Stimulated activated CD8-positive, alpha-beta memory T cell treated with anti-CD3 and anti-CD28 coated beads, Interleukin-4, amount 100 ng/mL, for 1 hour (primary cell): ENCODE data around the gene INTS2.
"Not testable (repeated sequence)": the region's sequence is repeated elsewhere in the genome, so short reads cannot be mapped to it uniquely, and the experiment has no call there.

Experiments
- DNase-seq, 2 donors: peaks; one replicate each; pipeline ENCODE4 v3.0.0-alpha.2; 2020; ENCODE audit warnings: low read depth in 2 of 2, low spot score in 1 of 2

INTS2 gene

DNA sequence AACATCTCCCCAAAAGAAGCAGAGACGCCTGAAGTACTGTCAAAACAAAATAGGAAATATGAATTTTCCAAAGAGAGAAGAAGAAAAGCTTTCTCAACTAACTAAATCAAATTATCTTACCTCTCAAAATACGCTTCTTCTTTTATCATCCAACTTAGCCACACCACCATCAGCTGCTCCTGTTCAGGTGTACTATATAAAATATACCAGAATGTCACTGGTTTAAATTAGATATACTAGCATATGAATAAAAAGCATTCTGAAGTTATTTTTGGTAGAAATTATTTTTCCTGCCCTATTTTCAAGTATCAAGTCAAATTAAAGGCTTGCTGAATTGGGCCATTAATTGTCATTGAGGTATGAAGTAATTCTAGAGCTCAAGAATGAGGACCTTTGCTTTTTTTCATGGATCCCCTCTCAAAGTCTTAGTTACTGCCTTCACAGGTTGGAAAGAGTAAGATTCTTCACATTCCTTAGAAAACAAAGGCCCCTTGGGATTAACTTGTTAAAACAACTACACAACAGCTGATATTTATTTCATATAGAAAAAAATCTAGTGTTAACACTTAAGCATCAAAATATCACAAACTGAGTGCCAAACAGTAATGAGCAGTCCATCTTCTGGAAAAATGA lies 30.1 kb downstream of the INTS2 start:
- no peak for DNase-seq

DNA sequence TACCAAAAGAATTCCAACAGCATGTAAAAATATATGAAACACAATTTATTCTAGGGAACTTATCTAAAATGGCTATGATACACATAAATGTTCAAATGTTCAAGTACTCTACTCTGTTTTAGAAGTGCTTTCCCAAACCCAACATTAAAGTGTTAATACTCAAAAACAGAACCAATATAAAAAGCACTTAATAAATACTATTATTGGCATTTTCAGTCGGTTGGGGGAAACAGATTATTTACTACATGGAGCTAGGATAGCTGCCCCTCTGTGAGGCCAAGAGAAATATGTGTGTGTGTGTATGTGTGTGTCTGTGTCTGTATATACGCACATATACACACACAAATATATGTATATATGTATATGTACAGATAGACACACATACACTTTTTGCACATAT lies 32.4 kb downstream of the INTS2 start:
- no peak for DNase-seq

DNA sequence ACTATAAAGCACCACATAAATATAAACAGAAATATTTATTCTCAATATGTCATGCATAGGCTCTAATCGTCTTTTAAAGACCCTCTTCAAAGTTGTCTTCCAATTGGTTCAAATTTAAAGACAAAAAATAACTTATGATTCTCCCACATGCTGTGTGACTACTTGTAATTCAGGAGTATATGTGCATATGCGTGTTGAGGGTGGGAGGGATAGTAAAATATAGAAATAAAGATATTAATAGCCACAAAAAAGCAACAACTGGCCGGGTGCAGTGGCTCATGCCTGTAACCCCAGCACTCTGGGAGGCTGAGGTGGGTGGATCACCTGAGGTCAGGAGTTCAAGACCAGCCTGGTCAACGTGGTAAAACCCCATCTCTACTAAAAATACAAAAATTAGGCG lies 33.5 kb downstream of the INTS2 start:
- DNase-seq, result not testable (repeated sequence)

DNA sequence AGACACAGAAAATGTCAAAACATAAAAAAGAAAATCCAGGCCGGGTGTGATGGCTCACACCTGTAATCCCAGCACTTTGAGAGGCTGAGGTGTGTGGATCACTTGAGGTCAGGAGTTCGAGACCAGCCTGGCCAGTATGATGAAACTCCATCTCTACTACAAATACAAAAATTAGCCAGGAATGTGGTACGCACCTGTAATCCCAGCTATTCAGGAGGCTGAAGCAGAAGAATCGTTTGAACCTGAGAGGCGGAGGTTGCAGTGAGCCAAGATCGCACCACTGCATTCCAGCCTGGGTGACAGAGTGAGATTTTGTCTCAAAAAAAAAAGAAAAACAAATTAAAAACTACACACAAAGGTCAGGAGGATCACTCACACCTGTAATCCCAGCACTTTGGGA lies 40.0 kb downstream of the INTS2 start:
- not testable (repeated sequence) for DNase-seq

DNA sequence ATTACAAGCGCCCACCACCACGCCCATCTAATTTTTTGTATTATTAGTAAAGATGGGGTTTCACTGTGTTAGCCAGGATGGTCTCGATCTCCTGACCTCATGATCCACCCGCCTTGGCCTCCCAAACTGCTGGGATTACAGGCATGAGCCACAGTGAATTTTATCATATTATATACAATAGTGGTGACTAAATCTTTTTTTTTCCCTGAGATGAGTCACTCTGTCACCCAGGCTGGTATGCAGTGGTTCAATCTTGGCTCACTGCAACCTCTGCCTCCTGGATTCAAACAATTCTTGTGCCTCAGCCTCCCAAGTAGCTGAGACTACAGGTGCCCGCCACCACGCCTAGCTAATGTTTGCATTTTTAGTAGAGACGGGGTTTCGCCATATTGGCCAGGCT lies 41.9 kb downstream of the INTS2 start:
- not testable (repeated sequence) for DNase-seq

DNA sequence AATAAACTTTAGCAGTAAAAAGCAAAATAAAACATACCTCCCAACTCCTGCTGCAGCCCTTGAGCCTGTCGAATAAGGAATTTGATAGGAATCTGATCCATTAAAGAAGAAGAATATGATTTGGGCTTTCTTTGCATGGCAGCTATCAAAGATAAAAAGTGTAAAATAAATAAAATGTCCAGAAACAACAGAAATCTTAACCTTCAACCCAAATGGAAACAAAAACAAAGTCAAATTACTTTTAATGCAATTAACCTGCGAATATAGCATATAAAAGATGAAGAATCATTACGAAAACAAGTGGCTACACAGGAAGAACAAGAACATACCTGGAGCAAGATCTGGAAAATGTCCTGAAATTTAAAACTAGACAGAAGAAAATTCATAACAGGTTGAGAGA lies 42.9 kb downstream of the INTS2 start:
- no peak for DNase-seq

DNA sequence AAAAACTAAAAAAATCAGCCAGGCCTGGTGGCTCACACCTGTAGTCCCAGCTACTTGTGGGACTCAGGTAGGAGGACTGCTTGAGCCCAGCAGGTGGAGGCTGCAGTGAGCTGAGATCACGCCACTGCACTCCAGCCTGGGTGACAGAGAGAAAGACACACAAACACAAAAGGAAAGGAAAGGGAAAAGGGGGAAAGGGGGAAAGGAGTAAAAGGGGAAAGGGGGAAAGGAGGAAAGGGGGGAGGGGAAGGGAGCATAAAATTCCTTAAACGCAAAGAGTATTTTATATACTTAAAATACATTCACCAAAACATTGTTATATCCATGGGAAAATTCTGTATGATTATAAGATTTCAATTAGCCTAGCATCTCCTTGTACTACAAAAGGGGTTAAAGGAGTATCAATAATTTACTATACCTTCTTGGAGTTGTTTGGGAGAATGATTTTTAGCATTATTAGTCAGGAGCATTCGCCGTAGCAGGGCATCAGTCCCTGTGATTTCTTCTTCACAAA lies 47.1 kb downstream of the INTS2 start:
- no peak for DNase-seq

DNA sequence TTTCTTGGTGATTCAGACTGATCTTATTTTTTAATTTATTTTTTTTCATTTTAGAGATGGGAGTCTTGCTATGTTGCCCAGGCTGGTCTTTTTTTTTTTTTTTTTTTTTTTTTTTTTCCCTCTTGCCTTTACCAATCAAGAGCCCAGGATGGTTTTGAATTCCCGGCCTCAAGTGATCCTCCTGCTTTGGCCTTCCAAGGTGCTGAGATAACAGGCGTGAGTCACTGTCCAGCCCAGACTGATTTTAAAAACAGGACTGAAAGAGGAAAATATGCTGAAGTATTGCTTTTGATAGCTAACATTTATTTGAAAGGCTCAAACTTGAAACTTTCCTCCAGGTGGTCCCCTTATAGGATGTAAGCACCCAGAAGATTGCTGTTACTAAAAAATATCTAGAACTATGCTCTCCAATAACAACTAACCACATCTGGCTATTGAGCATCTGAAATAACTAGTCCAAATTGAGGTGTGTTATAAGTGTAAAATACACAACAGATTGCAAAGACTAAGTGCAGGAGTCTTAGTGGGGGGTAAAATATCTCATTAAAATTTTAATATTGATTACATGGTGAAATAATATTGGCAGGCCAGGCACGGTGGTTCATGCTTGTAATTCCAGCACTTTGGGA lies 48.7 kb downstream of the INTS2 start:
- no peak for DNase-seq

DNA sequence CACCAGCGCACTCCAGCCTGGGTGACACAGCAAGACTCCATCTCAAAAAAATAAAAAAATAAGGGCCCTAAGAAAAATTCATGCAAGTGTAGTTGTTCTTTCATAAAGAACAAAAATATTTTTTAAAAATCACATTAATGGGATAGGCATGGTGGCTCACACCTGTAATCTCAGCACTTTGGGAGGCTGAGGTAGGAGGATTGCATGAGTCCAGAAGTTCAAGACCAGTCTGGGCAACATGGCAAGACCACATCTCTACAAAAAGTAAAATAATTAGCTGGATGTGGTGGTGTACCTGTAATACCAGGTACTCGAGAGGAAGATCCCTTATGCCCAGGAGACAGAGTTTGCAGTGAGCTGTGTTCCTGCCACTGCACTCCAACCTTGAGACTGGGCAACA lies 49.3 kb downstream of the INTS2 start:
- no peak for DNase-seq

DNA sequence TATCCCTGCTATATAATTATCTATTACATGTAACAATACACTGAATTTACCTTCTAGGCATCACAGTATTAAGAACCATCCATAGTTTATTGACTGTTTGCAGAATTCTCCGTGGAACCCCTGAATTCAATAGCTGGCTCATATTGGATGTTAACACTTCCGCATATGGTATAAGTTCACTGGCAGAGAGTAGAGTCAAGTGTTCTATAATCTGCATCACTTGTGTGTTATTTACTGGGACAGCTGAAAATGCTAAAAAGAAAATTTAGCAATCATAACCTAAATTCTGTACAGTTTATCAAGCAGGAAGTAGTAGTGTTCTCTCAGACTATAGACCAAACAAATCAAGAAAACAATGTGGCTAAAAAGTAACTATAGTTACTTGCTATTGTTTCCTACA lies 49.9 kb downstream of the INTS2 start:
- DNase-seq, result no peak

DNA sequence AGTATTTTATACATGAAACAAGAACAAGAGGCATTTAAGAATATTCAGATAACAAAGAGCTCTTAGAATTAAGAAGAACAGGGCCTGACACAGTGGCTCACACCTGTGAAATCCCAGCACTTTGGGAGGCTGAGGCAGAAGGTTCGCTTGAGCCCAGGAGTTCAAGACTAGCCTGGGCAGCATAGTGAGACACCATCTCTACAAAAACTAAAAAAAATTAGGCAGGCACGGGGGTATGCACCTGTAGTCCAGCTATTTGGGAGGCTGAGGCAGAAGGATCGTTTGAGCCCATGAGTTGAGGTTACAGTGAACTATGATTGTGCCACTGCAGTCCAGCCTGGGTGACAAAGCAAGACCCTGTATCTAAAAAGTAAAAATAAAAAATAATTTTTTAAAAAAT lies 52.0 kb downstream of the INTS2 start:
- DNase-seq, result no peak

DNA sequence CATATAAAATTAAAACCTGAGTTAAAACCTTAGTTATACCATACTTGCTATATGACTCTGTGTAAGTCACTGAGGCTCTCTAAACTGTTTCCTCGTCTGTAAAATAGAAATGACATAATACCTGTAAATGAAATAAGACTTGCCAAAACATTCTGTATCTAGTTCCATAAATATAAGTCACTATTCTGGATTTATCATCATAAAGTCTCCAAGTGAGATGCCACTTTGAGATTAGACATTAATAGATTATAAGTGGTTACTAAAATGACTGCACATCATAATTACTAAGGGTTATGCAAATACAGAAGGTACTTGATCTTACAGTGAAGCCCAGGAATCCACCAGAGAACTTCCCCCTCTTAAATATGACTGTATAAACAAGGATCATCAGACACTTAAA lies 52.5 kb downstream of the INTS2 start:
- DNase-seq, result no peak

DNA sequence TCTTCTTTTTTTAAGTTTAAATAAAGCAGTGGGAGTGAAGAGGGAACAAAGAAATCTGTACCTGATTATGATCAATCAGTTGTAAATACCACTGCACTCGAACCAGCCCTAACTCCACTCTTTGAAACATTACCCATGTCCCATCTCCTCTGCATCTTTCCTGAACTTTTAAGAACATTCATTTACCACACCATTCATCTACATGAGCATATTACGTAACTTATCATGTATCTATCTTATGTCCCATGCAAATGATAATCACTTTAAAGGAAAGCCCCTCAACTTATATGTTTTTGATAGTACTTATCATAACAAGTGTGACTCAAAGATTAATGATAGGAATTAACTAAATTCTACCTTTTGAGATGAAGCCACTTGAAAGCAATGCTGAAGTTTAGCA lies 53.7 kb downstream of the INTS2 start:
- DNase-seq, result no peak

DNA sequence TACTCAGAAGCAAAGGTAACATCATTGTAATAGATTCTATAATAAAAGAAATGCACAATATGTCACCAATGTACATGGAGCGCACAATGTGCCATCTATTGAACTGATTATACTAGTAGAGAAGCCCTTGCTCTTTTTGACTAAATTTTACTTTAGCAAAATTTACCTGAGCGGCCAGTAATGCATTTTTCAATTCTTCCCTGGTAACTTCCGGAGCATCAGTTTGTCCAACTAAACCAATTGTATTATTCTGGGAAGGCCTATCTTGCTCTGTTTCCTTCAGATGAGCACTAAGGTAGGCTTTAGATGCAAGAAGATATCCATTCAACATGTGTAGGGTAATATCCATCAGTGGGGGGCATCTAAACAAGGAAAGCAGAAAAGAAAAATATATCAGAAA lies 55.7 kb downstream of the INTS2 start:
- no peak for DNase-seq

DNA sequence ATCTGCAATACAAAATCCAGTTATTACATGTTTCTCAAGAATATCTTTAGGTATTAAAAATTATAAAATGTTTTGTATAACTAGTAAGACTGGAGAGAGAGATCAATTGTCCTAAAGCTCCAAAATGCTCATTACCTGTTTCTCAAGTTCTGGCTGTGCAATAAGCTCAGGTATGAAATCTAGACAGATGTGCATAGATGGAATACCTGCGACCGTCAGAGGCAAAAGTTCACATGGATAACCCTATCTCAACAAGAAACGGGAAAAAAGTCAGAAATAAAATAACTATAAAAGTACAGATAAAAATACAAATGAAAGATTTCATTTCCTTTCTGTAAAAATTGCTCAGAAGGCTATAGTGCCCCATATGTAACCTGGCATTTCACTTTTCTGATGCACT lies 58.6 kb downstream of the INTS2 start:
- DNase-seq, result no peak

DNA sequence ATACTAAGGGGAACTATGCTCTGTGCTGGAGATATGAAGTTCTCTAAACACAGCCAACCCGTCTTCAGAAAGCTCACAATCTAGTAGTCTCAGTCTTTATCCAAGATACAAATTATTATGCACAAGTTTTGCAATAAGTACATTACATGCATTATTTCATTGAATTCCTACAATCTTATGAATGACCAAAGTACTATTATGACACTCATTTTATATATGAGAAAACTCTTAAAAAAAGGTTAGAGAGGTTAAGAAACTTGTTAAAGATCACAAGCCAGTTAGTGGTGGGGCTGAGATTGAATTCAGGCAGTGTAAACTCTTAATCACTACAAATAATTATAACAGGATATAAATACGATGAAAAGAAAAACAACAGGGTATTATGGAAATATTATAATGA lies 59.7 kb downstream of the INTS2 start:
- DNase-seq, result no peak

DNA sequence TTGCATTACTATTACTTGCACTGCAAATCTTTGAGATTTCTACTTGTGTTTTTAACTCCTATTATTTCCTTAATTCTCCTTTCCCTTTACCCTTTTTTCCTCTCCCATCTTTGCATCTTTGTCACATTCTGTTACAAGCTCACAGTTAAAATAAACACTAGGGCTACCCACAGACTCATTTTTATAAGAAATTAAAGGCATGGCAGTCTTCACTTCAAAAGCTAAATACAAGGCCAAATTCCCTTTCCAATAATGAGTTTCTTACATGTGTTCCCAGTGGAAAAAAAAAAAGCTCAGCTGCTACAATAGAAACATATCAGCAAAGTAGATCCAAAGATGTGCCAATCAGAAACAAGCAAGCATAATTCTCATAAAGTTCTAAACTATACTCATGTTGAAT lies 60.7 kb downstream of the INTS2 start:
- no peak for DNase-seq

DNA sequence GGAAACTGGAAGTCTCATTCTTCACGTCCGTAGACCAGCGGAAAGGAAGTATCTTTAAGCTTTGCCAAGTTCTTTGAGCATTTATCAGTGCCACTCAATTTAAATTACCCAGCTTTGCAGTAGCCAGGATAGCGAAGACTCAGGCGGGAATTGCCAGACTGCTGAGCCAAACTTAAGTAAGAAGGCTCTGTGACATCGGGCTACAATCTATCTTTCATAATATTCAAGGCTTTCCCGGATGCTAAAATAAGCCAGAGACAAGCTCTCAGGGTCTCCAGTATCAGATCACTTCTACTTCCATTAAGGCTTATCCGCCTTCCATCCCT lies 64.0 kb downstream of the INTS2 start:
- peak in 1 of 2 donors; percentile 0 for DNase-seq

DNA sequence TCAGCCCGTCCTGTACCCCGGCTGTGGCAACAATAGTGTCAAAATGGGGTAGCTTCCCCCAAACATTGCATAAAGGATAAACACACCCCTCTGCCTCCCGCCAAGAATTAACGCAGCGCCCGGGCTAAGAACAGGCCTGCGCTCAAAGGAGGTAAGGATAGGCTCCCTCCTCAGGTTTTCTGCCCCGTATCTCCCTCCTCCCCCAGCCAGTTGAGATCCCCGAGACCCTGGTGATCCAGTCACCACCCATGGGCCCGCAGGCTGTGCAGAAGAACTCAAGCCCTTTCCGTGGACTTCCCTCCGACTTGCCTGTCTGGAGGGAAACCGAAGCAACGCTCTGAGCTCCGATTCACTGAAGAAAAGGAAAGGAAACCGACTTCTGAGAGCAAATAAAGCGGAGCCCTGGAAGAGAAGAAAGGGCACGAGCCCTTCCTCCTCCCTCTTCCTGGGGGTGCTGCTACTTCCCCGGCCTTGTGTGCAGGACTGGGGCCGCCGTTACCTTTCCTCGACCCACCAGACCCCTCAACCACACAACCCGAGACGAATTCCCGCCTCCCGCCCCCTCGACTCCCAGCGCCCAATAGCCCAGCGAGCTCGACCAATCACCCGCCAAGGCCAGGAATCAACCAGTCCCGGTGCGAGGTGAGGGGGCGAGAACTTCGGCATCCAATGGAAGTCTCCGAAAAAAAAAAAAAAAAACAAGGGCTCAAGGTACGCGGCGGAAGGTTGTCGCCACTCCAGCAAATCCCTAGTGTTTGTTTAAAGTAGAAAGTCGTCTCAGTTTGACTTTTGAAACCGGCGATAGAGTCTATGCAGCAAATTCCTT lies 64.6 kb downstream of the INTS2 start, which contains the start of gene BRIP1:
Gene BRIP1 (minus strand): TSS at position 554 of the 826 bp plus-strand sequence. CDS start 1,989 bp downstream, outside the sequence.
- DNase-seq, result peak; percentile 61 to 76

DNA sequence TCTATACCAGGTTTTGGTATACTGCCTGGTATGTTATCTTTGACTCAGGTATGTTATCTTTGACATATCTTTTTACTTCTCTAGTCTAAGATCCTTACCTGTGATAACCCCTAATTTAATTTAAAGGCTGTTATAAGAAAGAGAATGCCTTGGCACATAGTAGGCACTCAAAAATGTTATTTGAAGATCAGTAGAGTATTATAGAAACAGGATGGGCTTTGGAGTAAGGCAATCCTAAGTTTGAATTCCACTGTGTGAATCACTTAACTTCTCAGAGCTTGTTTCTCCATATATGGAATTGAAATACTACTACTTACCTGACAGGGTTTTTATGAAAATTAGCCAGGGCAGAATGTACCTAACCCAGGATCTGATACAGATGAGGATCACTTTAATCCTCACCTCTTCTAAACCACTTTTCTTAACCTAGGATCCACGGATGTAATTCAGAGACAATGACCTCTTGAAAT lies 65.6 kb downstream of the INTS2 start:
- no peak for DNase-seq

DNA sequence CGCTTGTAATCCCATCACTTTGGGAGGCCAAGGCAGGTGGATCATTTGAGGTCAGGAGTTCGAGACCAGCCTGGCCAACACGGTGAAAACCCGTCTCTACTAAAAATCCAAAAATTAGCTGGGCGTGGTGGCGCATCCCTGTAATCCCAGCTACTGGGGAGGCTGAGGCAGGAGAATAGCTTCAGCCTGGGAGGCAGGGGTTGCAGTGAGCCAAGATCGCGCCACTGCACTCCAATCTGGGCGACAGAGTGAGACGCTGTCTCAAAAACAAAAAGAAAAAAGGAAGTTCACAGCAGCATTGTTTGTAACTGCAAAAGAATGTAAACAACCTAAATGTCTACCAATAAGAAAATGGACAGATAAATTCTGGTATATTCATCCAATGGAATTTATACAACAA lies 67.4 kb downstream of the INTS2 start:
- DNase-seq, result not testable (repeated sequence)

DNA sequence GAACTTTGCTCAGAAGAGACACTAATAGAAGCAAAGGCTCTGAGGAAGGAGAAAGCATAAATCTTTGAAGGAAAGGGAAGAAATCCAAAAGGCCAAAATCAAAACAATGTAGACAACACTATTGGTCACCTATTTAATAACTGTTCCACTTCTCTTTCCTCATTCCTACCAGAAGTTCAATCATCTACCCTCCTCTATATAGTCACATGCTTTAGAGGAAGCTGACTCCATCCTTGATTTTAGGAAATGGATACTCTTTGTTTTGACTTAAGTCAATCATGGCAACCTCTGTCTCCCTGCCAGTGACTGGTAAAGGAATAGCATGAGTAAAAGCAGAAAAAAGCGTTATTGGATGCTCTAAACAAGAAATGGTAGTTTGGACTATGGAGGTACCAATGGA lies 71.7 kb downstream of the INTS2 start:
- no peak for DNase-seq
